Daoy (cell line): ENCODE results near the gene ASS1. TPM values are rescaled to one million over a fixed set of nuclear protein-coding genes. Genes with fewer than 3 reads are reported as not detected.
"Not testable (repeated sequence)": the region's sequence is repeated elsewhere in the genome, so short reads cannot be mapped to it uniquely, and the experiment has no call there.

ENCODE experiments used
- DNase-seq: peaks from one replicate; pipeline ENCODE4 v3.0.0-alpha.2; 2015; ENCODE audit warnings: low read depth
- total RNA-seq: library from RNA; depleted of rRNA; stranded (reverse); fragments of >200 nt; shearing (Covaris generic); gene quantifications from 2 replicates; pipeline ENCODE4 v1.2.3, GENCODE V29; 2014

ASS1 gene
- total RNA-seq, 1 experiment from 2014 or later = 84.5 TPM

- DNase-seq = no peak
Observed at GRCh38 chr9:130433947-130434262, 10.9 kb upstream of the ASS1 start.

- DNase-seq = not testable (repeated sequence)
Observed at GRCh38 chr9:130434656-130435055, 10.1 kb upstream of the ASS1 start.

GRCh38 chr9:130437011-130437789, 7.6 kb upstream of the ASS1 start:
- DNase-seq = no peak

GRCh38 chr9:130438382-130438981, 6.3 kb upstream of the ASS1 start:
- no peak for DNase-seq

GRCh38 chr9:130441031-130441430, 3.7 kb upstream of the ASS1 start:
- DNase-seq = no peak

GRCh38 chr9:130442746-130443455, 1.9 kb upstream of the ASS1 start:
- no peak for DNase-seq

GRCh38 chr9:130443456-130443801, 1.3 kb upstream of the ASS1 start:
- DNase-seq = no peak

- DNase-seq = no peak
Observed at GRCh38 chr9:130443840-130444492, 795 bp upstream of the ASS1 start.

- peak; percentile 76 for DNase-seq
Observed at GRCh38 chr9:130445268-130445983, 665 bp downstream of the ASS1 start.

GRCh38 chr9:130446101-130446861, 1.5 kb downstream of the ASS1 start:
- DNase-seq = peak; percentile 89

GRCh38 chr9:130447193-130447816, 2.5 kb downstream of the ASS1 start:
- no peak for DNase-seq

GRCh38 chr9:130448035-130448624, 3.4 kb downstream of the ASS1 start:
- DNase-seq = no peak

GRCh38 chr9:130448771-130449603, 4.2 kb downstream of the ASS1 start:
- no peak for DNase-seq

GRCh38 chr9:130450344-130451003, 5.7 kb downstream of the ASS1 start:
- no peak for DNase-seq

- DNase-seq = no peak
Observed at GRCh38 chr9:130451004-130451390, 6.2 kb downstream of the ASS1 start.

- peak; percentile 98 for DNase-seq
Observed at GRCh38 chr9:130451509-130452388, 7.0 kb downstream of the ASS1 start.

- DNase-seq = no peak
Observed at GRCh38 chr9:130452835-130453234, 8.1 kb downstream of the ASS1 start.

- peak; percentile 51 for DNase-seq
Observed at GRCh38 chr9:130453487-130453886, 8.7 kb downstream of the ASS1 start.
